HepG2 (cell line): ENCODE data around the gene SLC5A10. TPM values are rescaled to one million over a fixed set of nuclear protein-coding genes. Genes with fewer than 3 reads are reported as not detected.

ENCODE experiments used
- ATAC-seq: fragments of 200-7000 bp; cut with Tn5 transposase; 3 replicates; pipeline ENCODE4 v1.9.1; 2020; ENCODE audit warnings: mild to moderate bottlenecking, moderate library complexity
- BruUV-seq: library from RNA; stranded (reverse); fragments of 400-500 nt; replicated peaks from 2 replicates; lab custom pipeline; 2021; lab: Mats Ljungman, UMichigan
- CTCF ChIA-PET: fragments of 300-600 bp; formaldehyde crosslinking; extraction: SDS; loops from one replicate; lab custom pipeline; 2021; ENCODE audit warnings: low total read pairs, inconsistent platforms, low intra/inter-chr PET ratio; lab: Yijun Ruan, JAX
- POLR2A ChIA-PET: fragments of 350-600 bp; sonication (Branson Sonifier 250); formaldehyde crosslinking; loops from one replicate; lab custom pipeline; 2020; ENCODE audit warnings: antibody characterized with exemption, inconsistent platforms; lab: Yijun Ruan, JAX
- DNase-seq: peaks from one replicate; pipeline ENCODE4 v3.0.0-alpha.2; 2015; ENCODE audit warnings: low spot score
- FAIRE-seq: peaks from 3 replicates; lab custom pipeline; 2011; peaks lifted over from hg19 to GRCh38; lab: Jason Lieb, UNC
- H2AFZ ChIP-seq: one replicate; pipeline ENCODE4 v1.6.1; 2011; ENCODE audit warnings: low read length, inconsistent platforms
- H3K27ac ChIP-seq: fragments of 300-600 bp; 3 replicates; pipeline ENCODE4 v1.8.0; 2011; ENCODE audit warnings: mixed run types, mild to moderate bottlenecking, mixed read lengths, low read length, inconsistent platforms; ENCODE audit not compliant: insufficient read depth; ENCODE audit errors: extremely low read length
- H3K27me3 ChIP-seq, 2 experiments: fragments of 200-600 bp in 1 of 2; 2 replicates in 1 of 2; 3 replicates in 1 of 2; pipeline versions ENCODE4 v1.6.0 to v1.8.0; 2011; ENCODE audit warnings: low read length in 2 of 2, mild to moderate bottlenecking in 2 of 2, moderate library complexity in 2 of 2, inconsistent platforms in 1 of 2; ENCODE audit not compliant: insufficient read depth in 2 of 2, control insufficient read depth in 1 of 2
- H3K36me3 ChIP-seq, 2 experiments: fragments of 200-600 bp in 1 of 2; replicated peaks in 1 of 2; 2 replicates in 1 of 2; 3 replicates in 1 of 2; pipeline versions ENCODE4 v1.5.1 to v1.8.0; 2011; ENCODE audit warnings: low read length in 2 of 2, inconsistent platforms in 1 of 2; ENCODE audit not compliant: insufficient read depth in 2 of 2, control insufficient read depth in 1 of 2
- H3K4me1 ChIP-seq: 2 replicates; pipeline ENCODE4 v1.5.1; 2012; ENCODE audit warnings: low read length, inconsistent platforms; ENCODE audit not compliant: insufficient read depth
- H3K4me2 ChIP-seq: 2 replicates; pipeline ENCODE4 v1.6.0; 2011; ENCODE audit warnings: low read depth, low read length, inconsistent platforms
- H3K4me3 ChIP-seq, 3 experiments: fragments of 200-600 bp in 1 of 3; sonication (generic), shearing (Covaris generic) in 1 of 3; replicated peaks in 1 of 3; 2 replicates each; pipeline ENCODE4 v1.5.1; 2011 to 2016; ENCODE audit warnings: low read length in 3 of 3, inconsistent platforms in 2 of 3, low read depth in 2 of 3, mild to moderate bottlenecking in 2 of 3, control low read depth in 1 of 3, mixed read lengths in 1 of 3; ENCODE audit not compliant: insufficient read depth in 1 of 3
- H3K79me2 ChIP-seq: one replicate; pipeline ENCODE4 v1.6.1; 2011; ENCODE audit warnings: low read length, inconsistent platforms; ENCODE audit not compliant: insufficient read depth
- H3K9ac ChIP-seq: 2 replicates; pipeline ENCODE4 v1.6.0; 2011; ENCODE audit warnings: mild to moderate bottlenecking, low read depth, low read length, inconsistent platforms; ENCODE audit not compliant: insufficient read depth
- H3K9me3 ChIP-seq: 2 replicates; pipeline ENCODE4 v1.5.1; 2012; ENCODE audit warnings: mild to moderate bottlenecking, low read length
- H4K20me1 ChIP-seq: 2 replicates; pipeline ENCODE4 v1.6.0; 2011; ENCODE audit warnings: inconsistent platforms, mild to moderate bottlenecking, low read length, moderate library complexity; ENCODE audit not compliant: insufficient read depth
- AGO1 ChIP-seq: fragments of 200-400 bp; formaldehyde crosslinking; IDR thresholded peaks from 2 replicates; pipeline ENCODE4 v1.6.1; 2017; ENCODE audit warnings: mild to moderate bottlenecking, low read depth, low read length, moderate library complexity; ENCODE audit not compliant: poor library complexity, severe bottlenecking
- AKAP8 ChIP-seq: sonication (generic); formaldehyde crosslinking; IDR thresholded peaks from 2 replicates; pipeline ENCODE4 v1.5.1; 2020; ENCODE audit warnings: mild to moderate bottlenecking, missing genetic modification reagents
- BORCS8-MEF2B ChIP-seq: sonication (generic); formaldehyde crosslinking; IDR thresholded peaks from 2 replicates; pipeline ENCODE4 v1.8.0; 2022; ENCODE audit warnings: mild to moderate bottlenecking, missing genetic modification reagents
- HCFC1 ChIP-seq: fragments of 150-350 bp; IDR thresholded peaks from 2 replicates; pipeline ENCODE4 v1.6.1; 2014; ENCODE audit warnings: low read depth, low read length
- NCOR1 ChIP-seq: fragments of 200-600 bp; sonication (generic); IDR thresholded peaks from 2 replicates; pipeline ENCODE4 v1.7.0; 2017; ENCODE audit warnings: antibody characterized with exemption, low read length, borderline replicate concordance
- PPARG ChIP-seq: conservative IDR thresholded peaks from 2 replicates; pipeline ENCODE4 v1.6.1; 2016; ENCODE audit warnings: missing biosample characterization, missing genetic modification reagents
- PRPF4 ChIP-seq: fragments of 200-400 bp; formaldehyde crosslinking; IDR thresholded peaks from 2 replicates; pipeline ENCODE4 v1.6.1; 2016; ENCODE audit warnings: low read length, low read depth; ENCODE audit not compliant: poor library complexity, severe bottlenecking
- SUZ12 ChIP-seq: fragments of 150-350 bp; IDR thresholded peaks from 2 replicates; pipeline ENCODE4 v1.6.1; 2014; ENCODE audit warnings: low read depth, low read length
- ZFP37 ChIP-seq: sonication (generic); formaldehyde crosslinking; IDR thresholded peaks from 2 replicates; pipeline ENCODE4 v1.4.0; 2020; ENCODE audit warnings: missing genetic modification reagents, borderline replicate concordance
- ZMYM3 ChIP-seq: sonication (generic); formaldehyde crosslinking; IDR thresholded peaks from 2 replicates; pipeline ENCODE4 v1.5.1; 2020; ENCODE audit warnings: mild to moderate bottlenecking, missing genetic modification reagents
- ZNF207 ChIP-seq: fragments of 450-650 bp; IDR thresholded peaks from 2 replicates; pipeline ENCODE4 v1.6.1; 2016; ENCODE audit warnings: antibody characterized with exemption, borderline replicate concordance
- ZNF547 ChIP-seq: sonication (generic); formaldehyde crosslinking; IDR thresholded peaks from 2 replicates; pipeline ENCODE4 v1.5.1; 2020; ENCODE audit warnings: mild to moderate bottlenecking, missing genetic modification reagents
- ZNF772 ChIP-seq: sonication (generic); formaldehyde crosslinking; IDR thresholded peaks from 2 replicates; pipeline ENCODE4 v1.5.0; 2020; ENCODE audit warnings: mild to moderate bottlenecking, missing genetic modification reagents
- ZNF777 ChIP-seq: sonication (generic); formaldehyde crosslinking; IDR thresholded peaks from 2 replicates; pipeline ENCODE4 v1.4.0; 2020; ENCODE audit warnings: missing genetic modification reagents
- WGBS: methylation state at CpG from one replicate; pipeline ENCODE4 v1.1.6; 2017; ENCODE audit warnings: low lambda C conversion rate; 5-methylcytosine and 5-hydroxymethylcytosine counted together
- in situ Hi-C: cut with HindIII; loops from 2 replicates; pipeline ENCODE4 v1.10.0; 2017; ENCODE audit warnings: low pct_unique_long_range_greater_than_20kb; ENCODE audit not compliant: extremely low pct_ligation_motif_present
- intact Hi-C: fragments of 100-400 bp; cut with micrococcal nuclease; formaldehyde crosslinking; loops from one replicate; pipeline ENCODE4 v1.10.0; 2022; ENCODE audit not compliant: unreplicated experiment
- polyA plus RNA-seq, 8 experiments: library from polyadenylated mRNA; depleted of rRNA in 3 of 8; stranded (reverse) in 7 of 8; unstranded in 1 of 8; fragments of >200 nt; fragmentation: Illumina TruSeq in 4 of 8; extraction: Trizol in 4 of 8; gene quantifications; 2 replicates each; pipeline versions ENCODE4 v1.2.1 to v1.2.3, GENCODE V29; 2011 to 2016; ENCODE audit warnings: low read depth in 4 of 8, missing spikeins in 1 of 8, mixed read lengths in 1 of 8; ENCODE audit not compliant: insufficient read depth in 1 of 8
- total RNA-seq, 5 experiments: library from RNA; depleted of rRNA; stranded (reverse); fragments of >200 nt; fragmentation: Illumina TruSeq; extraction: Trizol; gene quantifications; 2 replicates each; pipeline ENCODE4 v1.2.3, GENCODE V29; 2016; ENCODE audit warnings: low read depth in 1 of 5
- TF ChIP-seq, protein P1 (sequence below): fragments of 450-650 bp; IDR thresholded peaks from 2 replicates; pipeline ENCODE4 v1.6.1; 2016
- TF ChIP-seq, protein P2 (sequence below): sonication (generic); formaldehyde crosslinking; IDR thresholded peaks from 2 replicates; pipeline ENCODE4 v1.9.0; 2022; ENCODE audit warnings: missing genetic modification reagents, mild to moderate bottlenecking, borderline replicate concordance
- TF ChIP-seq, protein P3 (sequence below): sonication (generic); formaldehyde crosslinking; IDR thresholded peaks from 2 replicates; pipeline ENCODE4 v1.5.1; 2020; ENCODE audit warnings: mild to moderate bottlenecking, missing genetic modification reagents, moderate library complexity
- TF ChIP-seq, protein P4 (sequence below): sonication (generic); formaldehyde crosslinking; IDR thresholded peaks from 2 replicates; pipeline ENCODE4 v1.9.0; 2021; ENCODE audit warnings: missing genetic modification reagents, borderline replicate concordance

SLC5A10 gene
- total and polyA plus RNA-seq, 2 of the 13 experiments (the other 11 are each of a cell fraction or from before 2014, with no cell fraction given) = 0.05 TPM; not detected in 1

DNA sequence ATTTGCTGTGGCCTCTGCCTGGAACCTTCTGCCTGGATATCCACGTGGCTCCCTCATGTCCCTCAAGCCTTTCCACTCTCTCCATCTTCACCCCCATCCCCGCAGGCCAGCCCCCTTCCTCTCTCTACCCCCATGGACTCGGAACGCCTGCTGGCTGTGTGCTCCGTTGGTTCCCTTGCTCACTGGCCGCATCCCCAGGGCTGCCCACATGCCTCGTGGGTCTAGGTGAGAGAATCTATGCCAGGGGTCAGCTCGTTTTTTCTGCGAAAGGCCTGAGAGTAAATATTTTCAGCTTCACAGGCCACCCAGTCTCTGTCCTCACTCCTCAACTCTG lies 12.0 kb downstream of the SLC5A10 start (continued):
- TF ChIP-seq, protein P1, sequence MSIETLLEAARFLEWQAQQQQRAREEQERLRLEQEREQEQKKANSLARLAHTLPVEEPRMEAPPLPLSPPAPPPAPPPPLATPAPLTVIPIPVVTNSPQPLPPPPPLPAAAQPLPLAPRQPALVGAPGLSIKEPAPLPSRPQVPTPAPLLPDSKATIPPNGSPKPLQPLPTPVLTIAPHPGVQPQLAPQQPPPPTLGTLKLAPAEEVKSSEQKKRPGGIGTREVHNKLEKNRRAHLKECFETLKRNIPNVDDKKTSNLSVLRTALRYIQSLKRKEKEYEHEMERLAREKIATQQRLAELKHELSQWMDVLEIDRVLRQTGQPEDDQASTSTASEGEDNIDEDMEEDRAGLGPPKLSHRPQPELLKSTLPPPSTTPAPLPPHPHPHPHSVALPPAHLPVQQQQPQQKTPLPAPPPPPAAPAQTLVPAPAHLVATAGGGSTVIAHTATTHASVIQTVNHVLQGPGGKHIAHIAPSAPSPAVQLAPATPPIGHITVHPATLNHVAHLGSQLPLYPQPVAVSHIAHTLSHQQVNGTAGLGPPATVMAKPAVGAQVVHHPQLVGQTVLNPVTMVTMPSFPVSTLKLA = peak; percentile 32; the same call in 1 of the 2 replicates
- TF ChIP-seq ZNF777 (CRISPR knock-in tag) = no peak
- TF ChIP-seq ZMYM3 (CRISPR knock-in tag) = peak; percentile 9
- no peak for TF ChIP-seq ZNF207
- TF ChIP-seq AKAP8 (CRISPR knock-in tag) = no peak
- TF ChIP-seq PPARG (CRISPR knock-in tag) = peak; percentile 43; the same call in 1 of the 2 replicates

DNA sequence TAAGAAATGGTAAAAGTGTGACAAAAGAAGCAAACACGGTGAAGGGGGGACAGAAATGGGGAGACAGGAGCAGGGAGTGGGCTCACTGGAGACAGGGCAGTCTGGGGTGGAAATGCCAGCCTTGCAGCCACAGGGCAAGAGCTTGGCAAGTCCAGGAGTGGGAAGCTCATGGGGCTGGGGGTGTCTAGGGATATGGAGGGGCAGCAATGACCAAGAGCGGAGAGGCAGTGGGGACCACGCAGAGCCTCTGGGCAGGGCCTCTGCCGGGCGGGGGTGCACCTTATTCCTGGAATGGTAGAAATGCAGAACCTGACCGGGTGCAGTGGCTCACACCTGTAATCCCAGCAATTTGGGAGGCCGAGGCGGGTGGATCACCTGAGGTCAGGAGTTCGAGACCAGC lies 12.6 kb downstream of the SLC5A10 start:
- no TSS peak for BruUV-seq
- POLR2A ChIA-PET = no interaction called here
- TF ChIP-seq, protein P2, sequence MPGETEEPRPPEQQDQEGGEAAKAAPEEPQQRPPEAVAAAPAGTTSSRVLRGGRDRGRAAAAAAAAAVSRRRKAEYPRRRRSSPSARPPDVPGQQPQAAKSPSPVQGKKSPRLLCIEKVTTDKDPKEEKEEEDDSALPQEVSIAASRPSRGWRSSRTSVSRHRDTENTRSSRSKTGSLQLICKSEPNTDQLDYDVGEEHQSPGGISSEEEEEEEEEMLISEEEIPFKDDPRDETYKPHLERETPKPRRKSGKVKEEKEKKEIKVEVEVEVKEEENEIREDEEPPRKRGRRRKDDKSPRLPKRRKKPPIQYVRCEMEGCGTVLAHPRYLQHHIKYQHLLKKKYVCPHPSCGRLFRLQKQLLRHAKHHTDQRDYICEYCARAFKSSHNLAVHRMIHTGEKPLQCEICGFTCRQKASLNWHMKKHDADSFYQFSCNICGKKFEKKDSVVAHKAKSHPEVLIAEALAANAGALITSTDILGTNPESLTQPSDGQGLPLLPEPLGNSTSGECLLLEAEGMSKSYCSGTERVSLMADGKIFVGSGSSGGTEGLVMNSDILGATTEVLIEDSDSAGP = no peak
- TF ChIP-seq NCOR1 = no peak
- no peak for TF ChIP-seq ZFP37 (CRISPR knock-in tag)
- TF ChIP-seq ZNF772 = no peak
- TF ChIP-seq SUZ12 = no peak
- TF ChIP-seq HCFC1 = no peak
- TF ChIP-seq, protein P3, sequence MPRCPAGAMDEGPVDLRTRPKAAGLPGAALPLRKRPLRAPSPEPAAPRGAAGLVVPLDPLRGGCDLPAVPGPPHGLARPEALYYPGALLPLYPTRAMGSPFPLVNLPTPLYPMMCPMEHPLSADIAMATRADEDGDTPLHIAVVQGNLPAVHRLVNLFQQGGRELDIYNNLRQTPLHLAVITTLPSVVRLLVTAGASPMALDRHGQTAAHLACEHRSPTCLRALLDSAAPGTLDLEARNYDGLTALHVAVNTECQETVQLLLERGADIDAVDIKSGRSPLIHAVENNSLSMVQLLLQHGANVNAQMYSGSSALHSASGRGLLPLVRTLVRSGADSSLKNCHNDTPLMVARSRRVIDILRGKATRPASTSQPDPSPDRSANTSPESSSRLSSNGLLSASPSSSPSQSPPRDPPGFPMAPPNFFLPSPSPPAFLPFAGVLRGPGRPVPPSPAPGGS (CRISPR knock-in tag) = no peak
- TF ChIP-seq AGO1 = no peak
- TF ChIP-seq, protein P4, sequence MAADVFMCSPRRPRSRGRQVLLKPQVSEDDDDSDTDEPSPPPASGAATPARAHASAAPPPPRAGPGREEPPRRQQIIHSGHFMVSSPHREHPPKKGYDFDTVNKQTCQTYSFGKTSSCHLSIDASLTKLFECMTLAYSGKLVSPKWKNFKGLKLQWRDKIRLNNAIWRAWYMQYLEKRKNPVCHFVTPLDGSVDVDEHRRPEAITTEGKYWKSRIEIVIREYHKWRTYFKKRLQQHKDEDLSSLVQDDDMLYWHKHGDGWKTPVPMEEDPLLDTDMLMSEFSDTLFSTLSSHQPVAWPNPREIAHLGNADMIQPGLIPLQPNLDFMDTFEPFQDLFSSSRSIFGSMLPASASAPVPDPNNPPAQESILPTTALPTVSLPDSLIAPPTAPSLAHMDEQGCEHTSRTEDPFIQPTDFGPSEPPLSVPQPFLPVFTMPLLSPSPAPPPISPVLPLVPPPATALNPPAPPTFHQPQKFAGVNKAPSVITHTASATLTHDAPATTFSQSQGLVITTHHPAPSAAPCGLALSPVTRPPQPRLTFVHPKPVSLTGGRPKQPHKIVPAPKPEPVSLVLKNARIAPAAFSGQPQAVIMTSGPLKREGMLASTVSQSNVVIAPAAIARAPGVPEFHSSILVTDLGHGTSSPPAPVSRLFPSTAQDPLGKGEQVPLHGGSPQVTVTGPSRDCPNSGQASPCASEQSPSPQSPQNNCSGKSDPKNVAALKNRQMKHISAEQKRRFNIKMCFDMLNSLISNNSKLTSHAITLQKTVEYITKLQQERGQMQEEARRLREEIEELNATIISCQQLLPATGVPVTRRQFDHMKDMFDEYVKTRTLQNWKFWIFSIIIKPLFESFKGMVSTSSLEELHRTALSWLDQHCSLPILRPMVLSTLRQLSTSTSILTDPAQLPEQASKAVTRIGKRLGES (CRISPR knock-in tag) = no peak
- TF ChIP-seq BORCS8-MEF2B = no peak
- no peak for TF ChIP-seq PRPF4
- no peak for TF ChIP-seq ZNF547 (CRISPR knock-in tag)

More for the DNA sequence above, 12.6 kb downstream of the SLC5A10 start:
- Histone ChIP-seq H3K4me2 (no peak overlapping the region), H3K27me3 (peaks cover 0 to 15% of the 10 kb centered on the region in 2 experiments; a peak in 2 of 5 replicates), H3K27ac (no peak overlapping the region), H3K4me3 (no peak overlapping the region), H3K9ac (no peak overlapping the region), H3K79me2 (no peaks in the 10 kb centered on the region), H2AFZ (no peak overlapping the region), H3K9me3 (no peaks in the 10 kb centered on the region), H3K36me3 (peaks cover 0 to 2% of the 10 kb centered on the region in 2 experiments; a peak in 2 of 5 replicates), H3K4me1 (peaks cover 67% of the 10 kb centered on the region), H4K20me1 (no peaks in the 10 kb centered on the region)
- in situ Hi-C loops (no loop called here), intact Hi-C loops (no loop called here)
- WGBS = 63% methylated on average over 6 of the region's 9 CpGs
- CTCF ChIA-PET = no interaction called here
- FAIRE-seq = no peak
- no peak for DNase-seq
- no peak for ATAC-seq
